ENCODE data around the gene MYO16. TPM values are rescaled to one million over a fixed set of nuclear protein-coding genes. Genes with fewer than 3 reads are reported as not detected.

Gene MYO16
- total RNA-seq, 1 experiment from 2014 or later = 0.06 TPM

GRCh38 chr13:108974686-108975085 lies 345.3 kb downstream of the MYO16 start:
- no peak for DNase-seq (ENCODE audit: low read depth)

- no peak for DNase-seq (ENCODE audit: low read depth)
Observed at GRCh38 chr13:108980237-108980636, 350.8 kb downstream of the MYO16 start.

GRCh38 chr13:108981407-108981806 lies 352.0 kb downstream of the MYO16 start:
- no peak for DNase-seq (ENCODE audit: low read depth)

- DNase-seq (ENCODE audit: low read depth) = no peak
Observed at GRCh38 chr13:108983273-108983672, 353.9 kb downstream of the MYO16 start.

GRCh38 chr13:108984251-108984920 lies 355.0 kb downstream of the MYO16 start:
- no peak for DNase-seq (ENCODE audit: low read depth)

GRCh38 chr13:108985166-108985565 lies 355.8 kb downstream of the MYO16 start:
- peak; percentile 56 for DNase-seq (ENCODE audit: low read depth)

- no peak for DNase-seq (ENCODE audit: low read depth)
Observed at GRCh38 chr13:108987517-108987916, 358.1 kb downstream of the MYO16 start.

GRCh38 chr13:108987944-108988343 lies 358.5 kb downstream of the MYO16 start:
- no peak for DNase-seq (ENCODE audit: low read depth)

- DNase-seq (ENCODE audit: low read depth) = peak; percentile 34
Observed at GRCh38 chr13:108991416-108991815, 362.0 kb downstream of the MYO16 start.

- DNase-seq (ENCODE audit: low read depth) = no peak
Observed at GRCh38 chr13:108993346-108993745, 363.9 kb downstream of the MYO16 start.

GRCh38 chr13:108996430-108996829 lies 367.0 kb downstream of the MYO16 start:
- DNase-seq (ENCODE audit: low read depth) = no peak

- DNase-seq (ENCODE audit: low read depth) = no peak
Observed at GRCh38 chr13:109000207-109000606, 370.8 kb downstream of the MYO16 start.

GRCh38 chr13:109002934-109003333 lies 373.5 kb downstream of the MYO16 start:
- no peak for DNase-seq (ENCODE audit: low read depth)

GRCh38 chr13:109007946-109008345 lies 378.5 kb downstream of the MYO16 start:
- DNase-seq (ENCODE audit: low read depth) = no peak

GRCh38 chr13:109009756-109010155 lies 380.3 kb downstream of the MYO16 start:
- DNase-seq (ENCODE audit: low read depth) = no peak

- DNase-seq (ENCODE audit: low read depth) = no peak
Observed at GRCh38 chr13:109010912-109011311, 381.5 kb downstream of the MYO16 start.

GRCh38 chr13:109012115-109012514 lies 382.7 kb downstream of the MYO16 start:
- no peak for DNase-seq (ENCODE audit: low read depth)

- no peak for DNase-seq (ENCODE audit: low read depth)
Observed at GRCh38 chr13:109021558-109021957, 392.1 kb downstream of the MYO16 start.

GRCh38 chr13:109024611-109025010 lies 395.2 kb downstream of the MYO16 start:
- no peak for DNase-seq (ENCODE audit: low read depth)

- DNase-seq (ENCODE audit: low read depth) = no peak
Observed at GRCh38 chr13:109026266-109026665, 396.9 kb downstream of the MYO16 start.

- no peak for DNase-seq (ENCODE audit: low read depth)
Observed at GRCh38 chr13:109028624-109029023, 399.2 kb downstream of the MYO16 start.

- no peak for DNase-seq (ENCODE audit: low read depth)
Observed at GRCh38 chr13:109033090-109033489, 403.7 kb downstream of the MYO16 start.

- no peak for DNase-seq (ENCODE audit: low read depth)
Observed at GRCh38 chr13:109036078-109036780, 406.8 kb downstream of the MYO16 start.
